Prostate gland (tissue), 2 donors: ENCODE data around the gene CACNA1S.

Experiments used
- POLR2A ChIP-seq: fragments of 450-650 bp; IDR thresholded peaks from one replicate; pipeline ENCODE4 v1.6.1; 2016; ENCODE audit warnings: antibody characterized with exemption, mild to moderate bottlenecking
- POLR2AphosphoS5 ChIP-seq: sonication (generic); formaldehyde crosslinking; IDR thresholded peaks from one replicate; pipeline ENCODE4 v1.6.1; 2017; ENCODE audit warnings: antibody characterized with exemption
- TF ChIP-seq, protein P1 (sequence below), 4 experiments: fragments of 200-600 bp in 2 of 4; fragments of 450-650 bp in 2 of 4; sonication (generic) in 2 of 4; IDR thresholded peaks; 1 replicate in 3 of 4; 2 replicates in 1 of 4; pipeline ENCODE4 v1.5.1; 2016 to 2019; ENCODE audit warnings: antibody characterized with exemption in 4 of 4, mild to moderate bottlenecking in 2 of 4, moderate library complexity in 2 of 4

DNA sequence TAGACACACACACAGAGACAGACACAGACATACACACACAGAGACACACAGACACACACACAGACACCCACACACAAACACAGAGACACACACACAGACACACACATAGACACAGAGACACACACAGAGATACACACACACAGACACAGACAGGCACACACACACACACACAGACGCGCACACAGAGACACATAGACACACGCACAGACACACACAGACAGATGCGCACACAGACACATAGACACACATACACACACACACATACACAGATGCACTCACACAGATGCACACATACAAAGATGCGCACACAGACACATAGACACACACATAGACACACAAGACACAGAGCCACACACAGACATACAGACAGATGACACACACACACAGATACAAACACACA is 104.7 kb downstream of the CACNA1S start:
- TF ChIP-seq POLR2A (no peak), POLR2AphosphoS5 (no peak)
- TF ChIP-seq, protein P1, sequence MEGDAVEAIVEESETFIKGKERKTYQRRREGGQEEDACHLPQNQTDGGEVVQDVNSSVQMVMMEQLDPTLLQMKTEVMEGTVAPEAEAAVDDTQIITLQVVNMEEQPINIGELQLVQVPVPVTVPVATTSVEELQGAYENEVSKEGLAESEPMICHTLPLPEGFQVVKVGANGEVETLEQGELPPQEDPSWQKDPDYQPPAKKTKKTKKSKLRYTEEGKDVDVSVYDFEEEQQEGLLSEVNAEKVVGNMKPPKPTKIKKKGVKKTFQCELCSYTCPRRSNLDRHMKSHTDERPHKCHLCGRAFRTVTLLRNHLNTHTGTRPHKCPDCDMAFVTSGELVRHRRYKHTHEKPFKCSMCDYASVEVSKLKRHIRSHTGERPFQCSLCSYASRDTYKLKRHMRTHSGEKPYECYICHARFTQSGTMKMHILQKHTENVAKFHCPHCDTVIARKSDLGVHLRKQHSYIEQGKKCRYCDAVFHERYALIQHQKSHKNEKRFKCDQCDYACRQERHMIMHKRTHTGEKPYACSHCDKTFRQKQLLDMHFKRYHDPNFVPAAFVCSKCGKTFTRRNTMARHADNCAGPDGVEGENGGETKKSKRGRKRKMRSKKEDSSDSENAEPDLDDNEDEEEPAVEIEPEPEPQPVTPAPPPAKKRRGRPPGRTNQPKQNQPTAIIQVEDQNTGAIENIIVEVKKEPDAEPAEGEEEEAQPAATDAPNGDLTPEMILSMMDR (IDR thresholded peaks at IDR 0.05): no peak
